HL-60 (cell line): ENCODE measurements around the gene KARS1.

Experiments
- SPI1 ChIP-seq: IDR thresholded peaks from 2 replicates; pipeline ENCODE4 v1.6.1; 2012; ENCODE audit warnings: low read depth, mild to moderate bottlenecking, borderline replicate concordance
- TF ChIP-seq, protein P1 (sequence below): IDR thresholded peaks from one replicate; pipeline ENCODE4 v1.5.1; 2011; ENCODE audit warnings: low read length, control low read depth, inconsistent platforms; ENCODE audit not compliant: insufficient read depth

- TF ChIP-seq, protein P1, sequence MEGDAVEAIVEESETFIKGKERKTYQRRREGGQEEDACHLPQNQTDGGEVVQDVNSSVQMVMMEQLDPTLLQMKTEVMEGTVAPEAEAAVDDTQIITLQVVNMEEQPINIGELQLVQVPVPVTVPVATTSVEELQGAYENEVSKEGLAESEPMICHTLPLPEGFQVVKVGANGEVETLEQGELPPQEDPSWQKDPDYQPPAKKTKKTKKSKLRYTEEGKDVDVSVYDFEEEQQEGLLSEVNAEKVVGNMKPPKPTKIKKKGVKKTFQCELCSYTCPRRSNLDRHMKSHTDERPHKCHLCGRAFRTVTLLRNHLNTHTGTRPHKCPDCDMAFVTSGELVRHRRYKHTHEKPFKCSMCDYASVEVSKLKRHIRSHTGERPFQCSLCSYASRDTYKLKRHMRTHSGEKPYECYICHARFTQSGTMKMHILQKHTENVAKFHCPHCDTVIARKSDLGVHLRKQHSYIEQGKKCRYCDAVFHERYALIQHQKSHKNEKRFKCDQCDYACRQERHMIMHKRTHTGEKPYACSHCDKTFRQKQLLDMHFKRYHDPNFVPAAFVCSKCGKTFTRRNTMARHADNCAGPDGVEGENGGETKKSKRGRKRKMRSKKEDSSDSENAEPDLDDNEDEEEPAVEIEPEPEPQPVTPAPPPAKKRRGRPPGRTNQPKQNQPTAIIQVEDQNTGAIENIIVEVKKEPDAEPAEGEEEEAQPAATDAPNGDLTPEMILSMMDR: no peak
- no peak for TF ChIP-seq SPI1
Measured at GRCh38 chr16:75590920-75591843, 56.3 kb downstream of the KARS1 start.
